HEK293 (cell line): ENCODE results near the gene MIA3.

Experiments used
- BCL6B ChIP-seq: fragments of 450-650 bp; formaldehyde crosslinking; IDR thresholded peaks from 2 replicates; pipeline ENCODE4 v1.5.1; 2017; ENCODE audit warnings: missing biosample characterization, missing genetic modification characterization
- GFI1B ChIP-seq: fragments of 450-650 bp; formaldehyde crosslinking; IDR thresholded peaks from 2 replicates; pipeline ENCODE4 v1.5.1; 2016; ENCODE audit warnings: missing biosample characterization, missing genetic modification characterization
- GLIS1 ChIP-seq: fragments of 450-650 bp; formaldehyde crosslinking; IDR thresholded peaks from 2 replicates; pipeline ENCODE4 v1.5.1; 2016; ENCODE audit warnings: missing biosample characterization, missing genetic modification characterization
- HOXA7 ChIP-seq: sonication (generic); formaldehyde crosslinking; IDR thresholded peaks from 2 replicates; pipeline ENCODE4 v1.8.1; 2022; ENCODE audit warnings: missing genetic modification reagents, borderline replicate concordance
- KLF8 ChIP-seq: fragments of 450-650 bp; formaldehyde crosslinking; IDR thresholded peaks from 2 replicates; pipeline ENCODE4 v1.5.1; 2016; ENCODE audit warnings: missing biosample characterization, missing genetic modification characterization
- KLF9 ChIP-seq: fragments of 450-650 bp; formaldehyde crosslinking; IDR thresholded peaks from 2 replicates; pipeline ENCODE4 v1.5.1; 2016; ENCODE audit warnings: missing biosample characterization, missing genetic modification characterization, low read depth
- MYNN ChIP-seq: fragments of 450-650 bp; formaldehyde crosslinking; IDR thresholded peaks from 2 replicates; pipeline ENCODE4 v1.5.1; 2016; ENCODE audit warnings: missing biosample characterization, missing genetic modification characterization, borderline replicate concordance
- PRDM1 ChIP-seq: fragments of 450-650 bp; formaldehyde crosslinking; IDR thresholded peaks from 2 replicates; pipeline ENCODE4; 2016; ENCODE audit warnings: missing biosample characterization, missing genetic modification characterization
- SALL2 ChIP-seq: fragments of 450-650 bp; formaldehyde crosslinking; IDR thresholded peaks from 2 replicates; pipeline ENCODE4 v1.5.0; 2017; ENCODE audit warnings: missing biosample characterization, mild to moderate bottlenecking, missing genetic modification characterization, borderline replicate concordance
- ZBTB1 ChIP-seq: fragments of 450-650 bp; formaldehyde crosslinking; IDR thresholded peaks from 2 replicates; pipeline ENCODE4 v1.5.1; 2016; ENCODE audit warnings: missing biosample characterization, missing genetic modification characterization
- ZNF114 ChIP-seq: fragments of 450-650 bp; formaldehyde crosslinking; IDR thresholded peaks from 2 replicates; pipeline ENCODE4 v1.5.0; 2017; ENCODE audit warnings: missing biosample characterization, missing genetic modification characterization
- ZNF157 ChIP-seq: fragments of 450-650 bp; formaldehyde crosslinking; IDR thresholded peaks from 2 replicates; pipeline ENCODE4 v1.5.1; 2016; ENCODE audit warnings: missing biosample characterization, missing genetic modification characterization
- ZNF16 ChIP-seq: fragments of 450-650 bp; formaldehyde crosslinking; IDR thresholded peaks from 2 replicates; pipeline ENCODE4 v1.5.1; 2016; ENCODE audit warnings: low read depth, missing biosample characterization, missing genetic modification characterization
- ZNF214 ChIP-seq: fragments of 450-650 bp; formaldehyde crosslinking; IDR thresholded peaks from 2 replicates; pipeline ENCODE4 v1.5.1; 2017; ENCODE audit warnings: missing biosample characterization, mild to moderate bottlenecking, missing genetic modification characterization, borderline replicate concordance
- ZNF274 ChIP-seq, 2 experiments: fragments of 200-500 bp in 1 of 2; fragments of 450-650 bp in 1 of 2; sonication (Bioruptor generic) in 1 of 2; formaldehyde crosslinking in 1 of 2; IDR thresholded peaks; 2 replicates each; pipeline versions ENCODE4 v1.5.1 to v1.6.1; 2014 to 2016; ENCODE audit warnings: borderline replicate concordance in 1 of 2, inconsistent platforms in 1 of 2, low read length in 1 of 2, missing biosample characterization in 1 of 2, missing genetic modification characterization in 1 of 2
- ZNF280D ChIP-seq: fragments of 450-650 bp; formaldehyde crosslinking; IDR thresholded peaks from 2 replicates; pipeline ENCODE4 v1.5.1; 2016; ENCODE audit warnings: missing biosample characterization, missing genetic modification characterization
- ZNF324 ChIP-seq: fragments of 450-650 bp; formaldehyde crosslinking; IDR thresholded peaks from 2 replicates; pipeline ENCODE4 v1.5.1; 2016; ENCODE audit warnings: missing biosample characterization, missing genetic modification characterization
- ZNF37A ChIP-seq: fragments of 450-650 bp; IDR thresholded peaks from 2 replicates; pipeline ENCODE4 v1.5.1; 2018; ENCODE audit warnings: missing biosample characterization, missing genetic modification characterization
- ZNF391 ChIP-seq: fragments of 450-650 bp; formaldehyde crosslinking; IDR thresholded peaks from 2 replicates; pipeline ENCODE4 v1.5.1; 2016; ENCODE audit warnings: low read depth, missing biosample characterization, missing genetic modification characterization, borderline replicate concordance
- ZNF488 ChIP-seq: fragments of 450-650 bp; formaldehyde crosslinking; IDR thresholded peaks from 2 replicates; pipeline ENCODE4 v1.5.1; 2016; ENCODE audit warnings: missing biosample characterization, missing genetic modification characterization
- ZNF514 ChIP-seq: fragments of 450-650 bp; formaldehyde crosslinking; IDR thresholded peaks from 2 replicates; pipeline ENCODE4 v1.5.1; 2016; ENCODE audit warnings: missing biosample characterization, missing genetic modification characterization
- ZNF555 ChIP-seq: fragments of 450-650 bp; formaldehyde crosslinking; conservative IDR thresholded peaks from 2 replicates; pipeline ENCODE4 v1.5.1; 2017; ENCODE audit warnings: missing biosample characterization, mild to moderate bottlenecking, missing genetic modification characterization, inconsistent platforms
- ZNF558 ChIP-seq: fragments of 450-650 bp; formaldehyde crosslinking; IDR thresholded peaks from 2 replicates; pipeline ENCODE4 v1.5.1; 2016; ENCODE audit warnings: missing biosample characterization, missing genetic modification characterization
- ZNF560 ChIP-seq: fragments of 450-650 bp; formaldehyde crosslinking; IDR thresholded peaks from 2 replicates; pipeline ENCODE4 v1.5.1; 2017; ENCODE audit warnings: missing biosample characterization, missing genetic modification characterization, borderline replicate concordance
- ZNF561 ChIP-seq: fragments of 450-650 bp; IDR thresholded peaks from 2 replicates; pipeline ENCODE4 v1.5.1; 2018; ENCODE audit warnings: missing biosample characterization, missing genetic modification characterization, borderline replicate concordance
- ZNF645 ChIP-seq: fragments of 450-650 bp; formaldehyde crosslinking; IDR thresholded peaks from 2 replicates; pipeline ENCODE4; 2016; ENCODE audit warnings: missing biosample characterization, missing genetic modification characterization
- ZNF670 ChIP-seq: fragments of 450-650 bp; formaldehyde crosslinking; IDR thresholded peaks from 2 replicates; pipeline ENCODE4 v1.5.1; 2016; ENCODE audit warnings: missing biosample characterization, missing genetic modification characterization, low read depth
- ZNF677 ChIP-seq: fragments of 450-650 bp; IDR thresholded peaks from 2 replicates; pipeline ENCODE4 v1.5.0; 2018; ENCODE audit warnings: missing biosample characterization, mild to moderate bottlenecking, missing genetic modification characterization, moderate library complexity
- ZNF843 ChIP-seq: fragments of 450-650 bp; formaldehyde crosslinking; IDR thresholded peaks from 2 replicates; pipeline ENCODE4 v1.5.1; 2016; ENCODE audit warnings: missing biosample characterization, missing genetic modification characterization
- ZSCAN18 ChIP-seq: fragments of 450-650 bp; formaldehyde crosslinking; IDR thresholded peaks from 2 replicates; pipeline ENCODE4 v1.5.1; 2016; ENCODE audit warnings: missing biosample characterization, missing genetic modification characterization
- TF ChIP-seq, protein P1 (sequence below): fragments of 450-650 bp; formaldehyde crosslinking; IDR thresholded peaks from 2 replicates; pipeline ENCODE4 v1.5.1; 2016; ENCODE audit warnings: missing biosample characterization, missing genetic modification characterization

Gene MIA3

GRCh38 chr1:222711319-222712252 lies 93.7 kb downstream of the MIA3 start (continued):
- no peak for TF ChIP-seq ZNF645 (tag by site-specific recombination)
- TF ChIP-seq ZNF488 (tag by site-specific recombination) = no peak
- no peak for TF ChIP-seq ZNF514 (tag by site-specific recombination)
- TF ChIP-seq ZNF561 (tag by site-specific recombination) = no peak
- TF ChIP-seq ZNF555 (tag by site-specific recombination) = no peak
- TF ChIP-seq ZNF157 = no peak
- TF ChIP-seq ZSCAN18 = no peak
- TF ChIP-seq KLF9 (tag by site-specific recombination) = no peak
- TF ChIP-seq GLIS1 (tag by site-specific recombination) = no peak
- TF ChIP-seq, protein P1, sequence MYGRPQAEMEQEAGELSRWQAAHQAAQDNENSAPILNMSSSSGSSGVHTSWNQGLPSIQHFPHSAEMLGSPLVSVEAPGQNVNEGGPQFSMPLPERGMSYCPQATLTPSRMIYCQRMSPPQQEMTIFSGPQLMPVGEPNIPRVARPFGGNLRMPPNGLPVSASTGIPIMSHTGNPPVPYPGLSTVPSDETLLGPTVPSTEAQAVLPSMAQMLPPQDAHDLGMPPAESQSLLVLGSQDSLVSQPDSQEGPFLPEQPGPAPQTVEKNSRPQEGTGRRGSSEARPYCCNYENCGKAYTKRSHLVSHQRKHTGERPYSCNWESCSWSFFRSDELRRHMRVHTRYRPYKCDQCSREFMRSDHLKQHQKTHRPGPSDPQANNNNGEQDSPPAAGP = no peak; the same call in 1 of the 2 replicates
- TF ChIP-seq KLF8 (tag by site-specific recombination) = peak; percentile 45
- TF ChIP-seq ZNF280D (tag by site-specific recombination) = no peak
- TF ChIP-seq PRDM1 = peak; percentile 39; the same call in 1 of the 2 replicates
- no peak for TF ChIP-seq ZNF558 (tag by site-specific recombination)
- TF ChIP-seq HOXA7 (CRISPR knock-in tag) = no peak
- no peak for TF ChIP-seq SALL2 (tag by site-specific recombination)
- TF ChIP-seq ZNF16 (tag by site-specific recombination) = no peak
- TF ChIP-seq ZNF274 (IDR thresholded peaks at IDR 0.05; ENCODE audit: low read length) = no peak
- TF ChIP-seq ZNF274 (tag by site-specific recombination; IDR thresholded peaks at IDR 0.05; ENCODE audit: borderline replicate concordance) = no peak
- no peak for TF ChIP-seq ZNF37A
- peak; percentile 18; the same call in 1 of the 2 replicates for TF ChIP-seq MYNN (tag by site-specific recombination)
- TF ChIP-seq BCL6B (tag by site-specific recombination) = no peak
- no peak for TF ChIP-seq ZNF391 (tag by site-specific recombination)
- TF ChIP-seq ZNF114 (tag by site-specific recombination) = no peak
- no peak for TF ChIP-seq GFI1B
- TF ChIP-seq ZNF324 = no peak
- TF ChIP-seq ZNF677 (tag by site-specific recombination) = no peak
- no peak for TF ChIP-seq ZBTB1
- no peak for TF ChIP-seq ZNF670 (tag by site-specific recombination)
- TF ChIP-seq ZNF843 (tag by site-specific recombination) = no peak
- TF ChIP-seq ZNF214 (tag by site-specific recombination) = no peak
- no peak for TF ChIP-seq ZNF560 (tag by site-specific recombination)
